IPS-20b (cell line): ENCODE measurements around the gene ADAMTS14.

ENCODE experiments used
- H3K27ac ChIP-seq: one replicate; pipeline ENCODE4 v1.5.1; 2013; ENCODE audit warnings: low read length
- H3K27me3 ChIP-seq: 2 replicates; pipeline ENCODE4 v1.6.1; 2013; ENCODE audit warnings: mild to moderate bottlenecking, low read length, inconsistent platforms; ENCODE audit not compliant: insufficient read depth
- H3K36me3 ChIP-seq: 2 replicates; pipeline ENCODE4 v1.6.1; 2013; ENCODE audit warnings: low read depth, mild to moderate bottlenecking, inconsistent platforms, low read length, moderate library complexity; ENCODE audit not compliant: insufficient read depth
- H3K4me1 ChIP-seq: 2 replicates; pipeline ENCODE4 v1.6.1; 2013; ENCODE audit warnings: mild to moderate bottlenecking, control low read depth, inconsistent platforms, low read length, moderate library complexity; ENCODE audit not compliant: insufficient read depth
- H3K4me3 ChIP-seq: 2 replicates; pipeline ENCODE4 v1.5.1; 2013; ENCODE audit warnings: mild to moderate bottlenecking, low read length, inconsistent platforms
- H3K9ac ChIP-seq: 2 replicates; pipeline ENCODE4 v1.6.1; 2013; ENCODE audit warnings: low read depth, mild to moderate bottlenecking, inconsistent platforms, low read length, moderate library complexity
- H3K9me3 ChIP-seq: 2 replicates; pipeline ENCODE4 v1.6.1; 2013; ENCODE audit warnings: mild to moderate bottlenecking, low read depth, low read length, inconsistent platforms; ENCODE audit not compliant: insufficient read depth

Gene ADAMTS14

GRCh38 chr10:70743879-70744278, 71.6 kb downstream of the ADAMTS14 start:
- no peaks in the 10 kb centered on the region for H3K9me3 ChIP-seq
- H3K9ac ChIP-seq, result no peak overlapping the region
- H3K4me1 ChIP-seq, result no peaks in the 10 kb centered on the region
- no peak overlapping the region for H3K4me3 ChIP-seq
- H3K27ac ChIP-seq, result no peak overlapping the region
- H3K36me3 ChIP-seq, result no peaks in the 10 kb centered on the region
- no peaks in the 10 kb centered on the region for H3K27me3 ChIP-seq

- Histone ChIP-seq H3K36me3 (no peaks in the 10 kb centered on the region), H3K27me3 (no peaks in the 10 kb centered on the region), H3K9me3 (no peaks in the 10 kb centered on the region), H3K4me1 (no peaks in the 10 kb centered on the region), H3K27ac (no peak overlapping the region), H3K4me3 (no peak overlapping the region), H3K9ac (no peak overlapping the region)
Measured at GRCh38 chr10:70744617-70745143, 72.4 kb downstream of the ADAMTS14 start.

GRCh38 chr10:70745555-70745954, 73.2 kb downstream of the ADAMTS14 start:
- H3K4me3 ChIP-seq, result no peak overlapping the region

DNA sequence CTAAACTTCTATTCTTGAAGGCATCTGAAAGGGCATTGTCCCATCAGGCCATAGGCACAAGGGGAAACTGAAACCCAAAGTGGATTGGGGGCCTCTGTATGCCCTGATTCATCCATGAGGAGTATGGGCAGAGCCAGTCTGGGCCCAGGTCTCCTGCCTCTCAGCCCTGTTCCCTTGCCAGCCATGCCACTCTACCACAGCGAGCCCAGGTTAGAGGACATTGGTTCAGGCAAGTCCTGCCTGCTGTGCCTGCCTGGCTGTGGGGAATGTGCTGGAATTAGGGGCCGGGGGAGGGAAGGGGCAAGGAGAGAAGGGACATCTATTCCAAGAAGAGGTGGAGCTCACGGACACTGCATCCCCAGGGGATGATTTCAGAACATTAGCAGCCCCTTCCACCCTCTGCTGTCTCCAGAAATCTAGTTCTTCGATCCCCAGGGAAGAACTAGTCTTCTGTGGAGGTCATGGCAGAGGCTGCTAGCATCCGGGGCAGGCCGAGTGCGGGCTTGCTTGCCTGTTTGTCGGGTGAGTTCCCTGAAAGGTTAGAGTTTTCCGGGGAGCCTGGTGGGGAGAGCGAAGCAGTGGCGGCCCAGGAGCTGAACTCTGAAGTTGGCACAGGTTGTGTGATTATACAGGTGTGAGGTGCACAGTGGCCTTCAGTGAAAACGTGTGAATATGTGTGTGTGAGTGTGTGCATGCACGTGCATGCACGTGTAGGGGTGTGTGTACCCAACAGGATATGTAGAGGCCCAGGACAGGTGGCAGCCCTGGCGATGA, 75.1 kb downstream of the ADAMTS14 start:
- no peaks in the 10 kb centered on the region for H3K27me3 ChIP-seq
- no peaks in the 10 kb centered on the region for H3K9me3 ChIP-seq
- H3K9ac ChIP-seq, result no peak overlapping the region
- no peak overlapping the region for H3K27ac ChIP-seq
- H3K36me3 ChIP-seq, result no peaks in the 10 kb centered on the region
- no peak overlapping the region for H3K4me3 ChIP-seq
- H3K4me1 ChIP-seq, result no peaks in the 10 kb centered on the region

More at GRCh38 chr10:70745555-70745954, 73.2 kb downstream of the ADAMTS14 start:
- Histone ChIP-seq H3K36me3 (no peaks in the 10 kb centered on the region), H3K9me3 (no peaks in the 10 kb centered on the region), H3K9ac (no peak overlapping the region), H3K4me1 (no peaks in the 10 kb centered on the region), H3K27ac (no peak overlapping the region), H3K27me3 (no peaks in the 10 kb centered on the region)

GRCh38 chr10:70748305-70748704, 76.0 kb downstream of the ADAMTS14 start:
- no peaks in the 10 kb centered on the region for H3K27me3 ChIP-seq
- no peaks in the 10 kb centered on the region for H3K9me3 ChIP-seq
- no peak overlapping the region for H3K4me3 ChIP-seq
- no peaks in the 10 kb centered on the region for H3K36me3 ChIP-seq
- H3K9ac ChIP-seq, result no peak overlapping the region
- H3K4me1 ChIP-seq, result no peaks in the 10 kb centered on the region
- no peak overlapping the region for H3K27ac ChIP-seq

DNA sequence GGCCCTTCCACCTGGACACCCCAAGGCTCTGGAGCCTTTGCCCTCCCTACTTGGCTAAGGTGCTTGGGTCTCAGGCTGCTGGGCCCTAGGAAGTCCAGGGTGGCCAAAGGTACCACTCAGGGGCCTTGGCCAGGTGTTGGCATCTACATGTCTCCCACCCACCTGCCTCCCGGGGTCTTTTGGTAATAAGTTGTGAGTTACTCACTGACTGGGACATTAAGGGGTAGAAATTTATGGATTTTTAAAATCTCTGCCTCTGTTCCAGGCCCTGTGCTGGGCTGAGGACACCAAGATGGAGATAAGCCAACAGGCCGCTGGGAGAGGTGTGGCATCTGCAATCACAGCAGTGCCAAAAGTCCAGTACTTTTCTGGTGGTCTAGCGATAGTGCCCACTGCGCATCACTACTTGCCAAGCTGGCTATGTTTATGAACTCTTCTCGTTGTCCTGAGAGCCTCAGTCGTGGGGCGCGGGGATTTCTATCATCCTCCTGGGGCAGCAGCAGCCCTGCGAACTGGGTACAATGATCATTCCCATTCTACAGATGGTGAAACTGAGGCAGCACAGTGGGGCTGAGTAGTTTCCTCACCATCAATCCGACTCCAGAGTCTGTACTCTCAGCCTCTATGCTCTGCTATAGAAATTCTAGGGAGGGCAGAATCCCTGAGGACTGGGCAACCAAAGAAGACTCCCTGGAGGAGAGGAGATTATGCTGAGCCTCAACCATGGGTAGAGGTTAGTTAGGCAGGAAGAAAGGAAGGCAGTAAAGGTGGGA, 76.7 kb downstream of the ADAMTS14 start:
- Histone ChIP-seq H3K27ac (no peak overlapping the region), H3K9me3 (no peaks in the 10 kb centered on the region), H3K4me1 (no peaks in the 10 kb centered on the region), H3K4me3 (no peak overlapping the region), H3K27me3 (no peaks in the 10 kb centered on the region), H3K9ac (no peak overlapping the region), H3K36me3 (no peaks in the 10 kb centered on the region)

GRCh38 chr10:70749756-70750155, 77.5 kb downstream of the ADAMTS14 start:
- no peak overlapping the region for H3K27ac ChIP-seq
- H3K36me3 ChIP-seq, result no peaks in the 10 kb centered on the region
- no peaks in the 10 kb centered on the region for H3K27me3 ChIP-seq

GRCh38 chr10:70750156-70750703, 77.9 kb downstream of the ADAMTS14 start:
- no peaks in the 10 kb centered on the region for H3K36me3 ChIP-seq
- H3K4me1 ChIP-seq, result no peaks in the 10 kb centered on the region
- no peak overlapping the region for H3K27ac ChIP-seq
- H3K9ac ChIP-seq, result no peak overlapping the region
- no peaks in the 10 kb centered on the region for H3K27me3 ChIP-seq
- H3K9me3 ChIP-seq, result no peaks in the 10 kb centered on the region
- H3K4me3 ChIP-seq, result no peak overlapping the region

More at GRCh38 chr10:70749756-70750155, 77.5 kb downstream of the ADAMTS14 start:
- Histone ChIP-seq H3K4me3 (no peak overlapping the region), H3K9ac (no peak overlapping the region), H3K9me3 (no peaks in the 10 kb centered on the region), H3K4me1 (no peaks in the 10 kb centered on the region)

GRCh38 chr10:70751356-70751755, 79.0 kb downstream of the ADAMTS14 start:
- Histone ChIP-seq H3K27ac (no peak overlapping the region), H3K4me3 (no peak overlapping the region), H3K4me1 (no peaks in the 10 kb centered on the region), H3K36me3 (no peaks in the 10 kb centered on the region), H3K9me3 (no peaks in the 10 kb centered on the region), H3K9ac (no peak overlapping the region), H3K27me3 (no peaks in the 10 kb centered on the region)

DNA sequence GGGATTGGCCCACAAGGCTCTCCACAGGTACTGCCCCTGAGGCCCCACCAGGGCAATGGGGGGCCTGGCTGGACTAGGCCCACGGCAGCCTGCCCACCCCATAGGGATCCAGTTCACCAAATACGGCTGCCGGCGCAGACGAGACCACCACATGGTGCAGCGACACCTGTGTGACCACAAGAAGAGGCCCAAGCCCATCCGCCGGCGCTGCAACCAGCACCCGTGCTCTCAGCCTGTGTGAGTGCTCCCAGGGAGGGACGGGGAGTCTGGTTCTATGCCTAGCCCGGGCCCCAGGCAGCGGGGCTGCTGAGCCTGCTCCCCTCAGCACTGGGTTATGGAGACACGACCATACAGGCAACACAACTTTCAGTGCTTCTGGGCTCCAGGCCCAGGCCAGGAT, 79.7 kb downstream of the ADAMTS14 start:
- Histone ChIP-seq H3K9me3 (no peaks in the 10 kb centered on the region), H3K36me3 (no peaks in the 10 kb centered on the region), H3K27ac (no peak overlapping the region), H3K27me3 (no peaks in the 10 kb centered on the region), H3K4me1 (no peaks in the 10 kb centered on the region), H3K9ac (no peak overlapping the region), H3K4me3 (no peak overlapping the region)

DNA sequence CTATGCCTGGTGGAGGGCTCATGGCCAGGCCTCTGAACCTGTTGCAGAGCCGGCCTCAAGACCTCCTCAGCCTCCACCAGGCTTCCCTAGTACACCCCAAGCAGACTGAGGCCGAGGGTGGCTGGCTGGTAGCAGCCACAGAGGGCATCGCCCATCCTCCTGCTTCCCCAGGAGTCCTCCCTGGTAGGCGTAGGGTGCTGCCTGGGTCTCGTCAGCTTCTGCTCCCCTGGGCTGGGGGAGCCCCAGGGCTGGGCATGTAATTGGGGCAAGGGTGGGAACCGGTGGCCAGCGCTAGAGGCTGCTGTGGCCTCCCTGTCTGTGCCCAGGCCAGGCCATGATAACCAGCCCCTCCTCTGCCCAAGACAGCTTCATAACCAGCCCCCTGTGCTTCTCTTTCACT, 80.3 kb downstream of the ADAMTS14 start:
- H3K4me1 ChIP-seq, result no peaks in the 10 kb centered on the region
- no peak overlapping the region for H3K27ac ChIP-seq

More for the DNA sequence above, 80.3 kb downstream of the ADAMTS14 start:
- no peak overlapping the region for H3K9ac ChIP-seq
- H3K9me3 ChIP-seq, result no peaks in the 10 kb centered on the region
- H3K4me3 ChIP-seq, result no peak overlapping the region
- H3K36me3 ChIP-seq, result no peaks in the 10 kb centered on the region
- H3K27me3 ChIP-seq, result no peaks in the 10 kb centered on the region
